Neuronal stem cell (in vitro differentiated cells): Measurements from ENCODE around the gene KCNS1.

ENCODE experiments used
- DNase-seq: peaks from one replicate; pipeline ENCODE4 v3.0.0-alpha.2; 2013; ENCODE audit warnings: low spot score
- H2AFZ ChIP-seq: one replicate; pipeline ENCODE4 v1.6.1; 2013; ENCODE audit warnings: mild to moderate bottlenecking, low read length, inconsistent platforms
- H2AK5ac ChIP-seq: 2 replicates; pipeline ENCODE4 v1.6.1; 2013; ENCODE audit warnings: low read depth, mild to moderate bottlenecking, inconsistent platforms, low read length, moderate library complexity, mixed read lengths
- H2BK120ac ChIP-seq: 2 replicates; pipeline ENCODE4 v1.6.1; 2013; ENCODE audit warnings: low read depth, mild to moderate bottlenecking, inconsistent platforms, low read length, moderate library complexity, mixed read lengths
- H2BK12ac ChIP-seq: one replicate; pipeline ENCODE4 v1.6.1; 2013; ENCODE audit warnings: low read length, inconsistent platforms
- H2BK15ac ChIP-seq: 2 replicates; pipeline ENCODE4 v1.6.1; 2013; ENCODE audit warnings: mild to moderate bottlenecking, low read length, inconsistent platforms, mixed read lengths
- H2BK5ac ChIP-seq: one replicate; pipeline ENCODE4 v1.6.1; 2013; ENCODE audit warnings: inconsistent platforms, mild to moderate bottlenecking, low read length, moderate library complexity
- H3K14ac ChIP-seq: one replicate; pipeline ENCODE4 v1.6.1; 2013; ENCODE audit warnings: low read length, inconsistent platforms
- H3K18ac ChIP-seq: 2 replicates; pipeline ENCODE4 v1.6.1; 2013; ENCODE audit warnings: low read length, inconsistent platforms
- H3K23ac ChIP-seq: 2 replicates; pipeline ENCODE4 v1.6.1; 2013; ENCODE audit warnings: low read depth, mild to moderate bottlenecking, mixed read lengths, low read length, inconsistent platforms; ENCODE audit not compliant: poor library complexity
- H3K27ac ChIP-seq: replicated peaks from 3 replicates; pipeline ENCODE4 v1.5.1; 2013; ENCODE audit warnings: low read length, inconsistent platforms
- H3K27me3 ChIP-seq, 3 experiments: 2 replicates each; pipeline ENCODE4 v1.6.1; 2013; ENCODE audit warnings: low read length in 3 of 3, mild to moderate bottlenecking in 2 of 3, inconsistent platforms in 1 of 3, low read depth in 1 of 3, mixed read lengths in 1 of 3, moderate library complexity in 1 of 3; ENCODE audit not compliant: control insufficient read depth in 3 of 3, insufficient read depth in 3 of 3
- H3K36me3 ChIP-seq, 2 donors: replicated peaks in 1 of 2; 2 replicates each; pipeline ENCODE4 v1.6.1; 2013; ENCODE audit warnings: low read length in 2 of 2; ENCODE audit not compliant: control insufficient read depth in 2 of 2, insufficient read depth in 2 of 2
- H3K4ac ChIP-seq: 2 replicates; pipeline ENCODE4 v1.6.1; 2013; ENCODE audit warnings: inconsistent platforms, mild to moderate bottlenecking, low read length, moderate library complexity
- H3K4me1 ChIP-seq, 2 donors: 1 replicate in 1 of 2; 2 replicates in 1 of 2; pipeline ENCODE4 v1.6.1; 2013; ENCODE audit warnings: low read length in 2 of 2, low read depth in 1 of 2; ENCODE audit not compliant: control insufficient read depth in 2 of 2, insufficient read depth in 1 of 2
- H3K4me2 ChIP-seq: one replicate; pipeline ENCODE4 v1.6.1; 2013; ENCODE audit warnings: mild to moderate bottlenecking, low read length, inconsistent platforms; ENCODE audit not compliant: insufficient read depth, poor library complexity, severe bottlenecking
- H3K4me3 ChIP-seq, 2 donors: 2 replicates each; pipeline ENCODE4 v1.5.1; 2013; ENCODE audit warnings: low read length in 2 of 2, mild to moderate bottlenecking in 2 of 2, inconsistent platforms in 1 of 2, moderate library complexity in 1 of 2
- H3K79me1 ChIP-seq: one replicate; pipeline ENCODE4 v1.6.1; 2013; ENCODE audit warnings: low read depth, mild to moderate bottlenecking, inconsistent platforms, low read length, moderate library complexity
- H3K9ac ChIP-seq: one replicate; pipeline ENCODE4 v1.6.1; 2013; ENCODE audit warnings: mild to moderate bottlenecking, low read depth, low read length, inconsistent platforms; ENCODE audit not compliant: poor library complexity
- H3K9me3 ChIP-seq, 2 donors: replicated peaks in 1 of 2; 2 replicates each; pipeline versions ENCODE3 to v1.6.1; 2013; ENCODE audit warnings: low read length in 2 of 2, mild to moderate bottlenecking in 2 of 2, inconsistent platforms in 1 of 2, low read depth in 1 of 2, mixed read lengths in 1 of 2, moderate library complexity in 1 of 2; ENCODE audit not compliant: control insufficient read depth in 2 of 2, insufficient read depth in 1 of 2
- H4K8ac ChIP-seq: one replicate; pipeline ENCODE4 v1.6.1; 2013; ENCODE audit warnings: low read depth, mild to moderate bottlenecking, inconsistent platforms, low read length, moderate library complexity
- H4K91ac ChIP-seq: one replicate; pipeline ENCODE4 v1.6.1; 2013; ENCODE audit warnings: low read length, low read depth, mild to moderate bottlenecking, inconsistent platforms; ENCODE audit not compliant: poor library complexity
- WGBS, 2 donors: extraction: QIAGEN DNeasy Blood & Tissue Kit; methylation state at CpG; one replicate each; pipeline ENCODE4 v1.1.7; 2013; ENCODE audit warnings: missing lambda C conversion rate in 2 of 2, mixed read lengths in 1 of 2; ENCODE audit not compliant: insufficient read length in 2 of 2, insufficient replicate concordance in 1 of 2; ENCODE audit errors: extremely low coverage in 2 of 2; 5-methylcytosine and 5-hydroxymethylcytosine counted together

Gene KCNS1

GRCh38 chr20:45101333-45101850, 465 bp upstream of the KCNS1 start:
- peak overlapping the region; percentile 46 for H3K4me2 ChIP-seq
- H2AFZ ChIP-seq, result peak overlapping the region; percentile 89
- H3K18ac ChIP-seq, result no peak overlapping the region
- H3K14ac ChIP-seq, result no peak overlapping the region
- H3K4ac ChIP-seq, result no peak overlapping the region
- peak overlapping the region; percentile 5 for H3K23ac ChIP-seq
- H2BK15ac ChIP-seq, result no peak overlapping the region
- no peaks in the 10 kb centered on the region for H3K36me3 ChIP-seq
- no peak overlapping the region for H2BK5ac ChIP-seq
- H4K91ac ChIP-seq, result no peak overlapping the region
- no peak overlapping the region for H3K4me3 ChIP-seq
- DNase-seq, result no peak
- peaks cover 0 to 8% of the 10 kb centered on the region in 2 donors for H3K9me3 ChIP-seq
- no peak overlapping the region for H3K27ac ChIP-seq
- no peaks in the 10 kb centered on the region for H3K79me1 ChIP-seq
- no peak overlapping the region for H3K9ac ChIP-seq
- peaks cover 4 to 69% (median 47%) of the 10 kb centered on the region in 3 experiments for H3K27me3 ChIP-seq
- H2BK120ac ChIP-seq, result no peak overlapping the region
- no CpG with 5 or more reads among the region's 6 CpGs for WGBS, 2 donors
- H4K8ac ChIP-seq, result no peak overlapping the region
- H3K4me1 ChIP-seq, result no peaks in the 10 kb centered on the region
- no peak overlapping the region for H2BK12ac ChIP-seq
- no peak overlapping the region for H2AK5ac ChIP-seq

GRCh38 chr20:45098103-45098773, 2.7 kb downstream of the KCNS1 start:
- Histone ChIP-seq H2BK5ac (no peak overlapping the region), H3K27me3 (peaks cover 4 to 59% (median 48%) of the 10 kb centered on the region in 3 experiments), H2BK12ac (peak overlapping the region; percentile 36), H3K4me2 (peak overlapping the region; percentile 41), H2BK120ac (no peak overlapping the region), H3K4me1 (no peaks in the 10 kb centered on the region), H3K18ac (peak overlapping the region; percentile 86), H3K36me3 (no peaks in the 10 kb centered on the region), H3K79me1 (no peaks in the 10 kb centered on the region), H4K91ac (no peak overlapping the region), H2AK5ac (peak overlapping the region; percentile 47), H2BK15ac (no peak overlapping the region), H3K4ac (peak overlapping the region; percentile 69), H3K9ac (no peak overlapping the region), H3K14ac (peak overlapping the region; percentile 94), H3K4me3 (peak overlapping the region in 1 of 2 donors; percentile 52), H3K27ac (no peak overlapping the region), H3K23ac (peak overlapping the region; percentile 47), H2AFZ (peak overlapping the region; percentile 69), H3K9me3 (peaks cover 0 to 8% of the 10 kb centered on the region in 2 donors), H4K8ac (no peak overlapping the region)
- peak; percentile 26 for DNase-seq
- WGBS, 2 donors, result no CpG with 5 or more reads among the region's 91 CpGs

- Histone ChIP-seq H3K14ac (peak overlapping the region; percentile 94), H2BK12ac (peak overlapping the region; percentile 96), H4K8ac (no peak overlapping the region), H3K23ac (peak overlapping the region; percentile 95), H2AFZ (no peak overlapping the region), H2BK5ac (no peak overlapping the region), H3K18ac (peak overlapping the region; percentile 86), H3K27me3 (peaks cover 4 to 54% (median 48%) of the 10 kb centered on the region in 3 experiments), H4K91ac (peak overlapping the region; percentile 41), H3K79me1 (no peaks in the 10 kb centered on the region), H2BK120ac (no peak overlapping the region), H3K36me3 (no peaks in the 10 kb centered on the region), H3K4me2 (no peak overlapping the region), H3K9ac (peak overlapping the region; percentile 68), H3K9me3 (peaks cover 0 to 8% of the 10 kb centered on the region in 2 donors), H2BK15ac (peak overlapping the region; percentile 13), H3K4ac (peak overlapping the region; percentile 69), H2AK5ac (peak overlapping the region; percentile 47), H3K27ac (no peak overlapping the region), H3K4me3 (peak overlapping the region in 1 of 2 donors; percentile 52), H3K4me1 (no peaks in the 10 kb centered on the region)
- no peak for DNase-seq
- no CpG with 5 or more reads among the region's 56 CpGs for WGBS, 2 donors
Observed at GRCh38 chr20:45097485-45098102, 3.3 kb downstream of the KCNS1 start.

- H3K4me2 ChIP-seq, result no peak overlapping the region
- H3K9ac ChIP-seq, result no peak overlapping the region
- H3K4me3 ChIP-seq, result no peak overlapping the region
- peaks cover 4 to 50% (median 48%) of the 10 kb centered on the region in 3 experiments for H3K27me3 ChIP-seq
- H3K4ac ChIP-seq, result no peak overlapping the region
- no peak overlapping the region for H3K14ac ChIP-seq
- H3K79me1 ChIP-seq, result no peaks in the 10 kb centered on the region
- no peak overlapping the region for H3K27ac ChIP-seq
- H4K8ac ChIP-seq, result no peak overlapping the region
- H3K4me1 ChIP-seq, result no peaks in the 10 kb centered on the region
- H2BK5ac ChIP-seq, result no peak overlapping the region
- WGBS, 2 donors, result no CpG with 5 or more reads among the region's 9 CpGs
- H2BK120ac ChIP-seq, result no peak overlapping the region
- DNase-seq, result no peak
- H2AFZ ChIP-seq, result no peak overlapping the region
- H2BK12ac ChIP-seq, result no peak overlapping the region
- no peaks in the 10 kb centered on the region for H3K36me3 ChIP-seq
- H2BK15ac ChIP-seq, result no peak overlapping the region
- no peak overlapping the region for H3K18ac ChIP-seq
- H2AK5ac ChIP-seq, result no peak overlapping the region
- peaks cover 0 to 8% of the 10 kb centered on the region in 2 donors for H3K9me3 ChIP-seq
- H3K23ac ChIP-seq, result no peak overlapping the region
- H4K91ac ChIP-seq, result no peak overlapping the region
Observed at GRCh38 chr20:45096781-45097180, 4.1 kb downstream of the KCNS1 start.
